HG03139 (cell line): ENCODE results near the gene GARS1.
"Not testable (repeated sequence)": the region's sequence is repeated elsewhere in the genome, so short reads cannot be mapped to it uniquely, and the experiment has no call there.

Experiments used
- ATAC-seq: cut with Tn5 transposase; IDR thresholded peaks from one replicate; pipeline ENCODE4 v1.9.1; 2021; ENCODE audit not compliant: unreplicated experiment

GARS1 gene

GRCh38 chr7:30618080-30618676 lies 23.5 kb downstream of the GARS1 start:
- ATAC-seq, result no peak

DNA sequence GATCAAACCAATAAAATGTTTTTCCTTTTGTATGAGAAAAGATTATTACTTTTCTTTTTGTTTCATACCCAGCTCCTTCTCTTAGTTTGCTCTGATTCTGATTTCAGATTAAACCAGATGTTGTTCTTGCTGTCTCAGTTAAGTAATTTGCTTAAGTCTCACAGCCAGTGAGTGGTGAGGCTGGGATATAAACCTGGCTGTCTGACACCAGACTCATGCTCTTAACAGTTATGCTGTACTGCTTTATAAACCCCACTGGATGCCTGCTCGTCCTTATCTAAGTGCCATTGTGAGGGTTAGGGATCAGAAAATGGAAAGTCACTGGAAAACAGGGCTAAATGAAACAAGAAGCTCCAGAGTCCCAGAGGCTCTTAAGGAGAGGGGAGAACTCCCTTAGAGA lies 24.3 kb downstream of the GARS1 start:
- no peak for ATAC-seq

DNA sequence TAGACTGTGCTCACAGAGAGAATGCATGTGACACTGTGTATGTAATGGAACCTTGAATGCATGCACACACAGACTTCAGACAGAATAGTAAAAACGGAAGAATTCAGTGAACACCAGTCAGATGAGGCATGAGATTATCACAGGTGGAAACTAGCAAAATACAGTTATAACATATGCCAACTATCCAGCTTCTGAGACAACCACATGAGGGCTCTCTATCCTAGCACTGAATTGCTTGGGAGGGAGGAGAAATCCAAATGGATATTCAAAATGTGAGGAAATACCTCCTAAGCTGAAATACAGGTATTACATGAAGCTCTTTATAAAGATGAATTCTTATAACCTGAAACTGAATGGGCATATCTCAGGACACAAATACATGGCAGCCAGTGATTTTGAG lies 30.6 kb downstream of the GARS1 start:
- no peak for ATAC-seq

GRCh38 chr7:30627026-30627425 lies 32.3 kb downstream of the GARS1 start:
- no peak for ATAC-seq

DNA sequence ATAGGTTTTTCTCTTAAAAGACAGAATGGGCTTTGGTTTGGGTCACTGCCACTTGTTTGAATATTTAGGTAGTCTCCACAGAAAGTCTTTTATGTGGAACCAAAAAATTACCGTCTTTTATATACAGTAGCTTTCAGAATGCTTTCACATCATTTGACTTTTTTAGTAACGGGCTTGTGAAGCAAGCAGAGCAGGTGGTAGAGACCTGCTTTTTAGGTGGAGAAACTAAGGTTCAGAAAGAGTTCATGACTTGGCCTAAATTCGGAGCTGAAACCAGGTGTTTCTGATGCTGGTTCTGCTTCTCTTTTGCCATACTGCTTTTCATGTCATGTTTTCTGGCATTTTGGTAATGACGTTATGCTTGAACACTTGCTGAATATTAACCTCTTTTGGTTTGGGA lies 36.3 kb downstream of the GARS1 start:
- ATAC-seq, result no peak

DNA sequence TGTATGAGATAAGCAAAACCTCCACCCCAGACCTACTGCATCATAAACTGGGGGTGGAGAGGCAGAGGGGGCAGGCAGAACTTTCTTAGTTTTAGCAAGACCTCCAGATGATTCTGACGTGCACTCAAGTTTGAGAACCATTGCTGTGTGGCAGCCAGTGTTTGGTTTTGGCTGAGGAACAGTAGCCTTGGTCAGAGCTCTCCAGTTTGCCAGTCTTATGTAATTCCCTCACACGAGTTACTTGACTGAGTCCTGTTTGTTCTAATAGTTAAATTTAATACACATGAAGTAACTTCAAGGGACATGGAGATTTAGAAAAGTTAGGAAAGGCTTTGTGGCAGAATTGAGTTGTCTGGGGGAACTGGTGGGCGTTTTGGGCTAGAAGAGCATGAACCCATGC lies 38.5 kb downstream of the GARS1 start:
- no peak for ATAC-seq

DNA sequence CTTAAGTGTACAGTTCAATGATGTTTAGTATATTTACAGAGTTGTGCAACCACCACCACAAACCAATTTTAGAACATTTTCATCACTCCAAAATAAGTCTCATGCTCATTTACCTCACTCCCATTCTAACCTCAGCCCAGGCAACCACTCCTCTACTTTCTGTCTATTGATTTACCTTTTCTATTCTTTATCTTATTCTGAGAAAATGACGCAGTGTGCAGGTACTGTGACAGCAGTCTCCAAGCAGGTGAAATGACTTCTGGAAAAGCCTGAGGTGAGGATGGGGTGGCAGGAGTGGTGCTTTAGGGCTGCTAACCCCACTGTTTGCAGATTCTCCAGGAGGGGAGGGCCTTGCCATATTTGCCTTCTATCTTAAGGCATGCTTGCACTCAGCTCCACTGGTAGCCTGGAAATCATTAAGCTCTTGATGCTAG lies 39.5 kb downstream of the GARS1 start:
- no peak for ATAC-seq

DNA sequence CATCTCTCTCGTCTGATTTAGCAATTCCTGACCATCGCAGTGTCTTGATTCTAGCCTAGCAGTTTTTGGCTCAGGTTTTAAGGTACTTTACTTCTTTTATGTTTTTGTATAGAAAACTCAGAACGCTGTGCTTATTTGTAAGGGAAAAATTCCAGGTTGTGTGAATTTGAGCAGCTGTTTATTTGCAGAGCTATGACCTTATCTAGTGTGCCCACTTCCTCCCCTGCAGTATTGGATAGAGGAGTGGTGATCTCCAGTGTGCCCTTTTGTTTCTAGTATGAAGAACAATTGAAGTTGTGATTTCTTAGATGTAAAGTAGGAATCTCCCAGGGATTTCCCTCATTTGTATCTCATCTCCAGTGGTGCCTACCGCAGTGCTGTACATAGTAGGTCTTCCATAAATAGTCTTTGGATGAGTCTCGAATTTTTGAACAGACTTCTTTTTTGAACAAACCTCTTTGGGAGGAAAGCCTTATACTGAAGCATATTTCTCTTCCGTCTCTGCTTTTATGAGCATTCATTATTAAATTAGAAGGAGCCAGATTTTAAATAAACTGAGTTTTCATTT lies 40.0 kb downstream of the GARS1 start:
- ATAC-seq, result no peak

DNA sequence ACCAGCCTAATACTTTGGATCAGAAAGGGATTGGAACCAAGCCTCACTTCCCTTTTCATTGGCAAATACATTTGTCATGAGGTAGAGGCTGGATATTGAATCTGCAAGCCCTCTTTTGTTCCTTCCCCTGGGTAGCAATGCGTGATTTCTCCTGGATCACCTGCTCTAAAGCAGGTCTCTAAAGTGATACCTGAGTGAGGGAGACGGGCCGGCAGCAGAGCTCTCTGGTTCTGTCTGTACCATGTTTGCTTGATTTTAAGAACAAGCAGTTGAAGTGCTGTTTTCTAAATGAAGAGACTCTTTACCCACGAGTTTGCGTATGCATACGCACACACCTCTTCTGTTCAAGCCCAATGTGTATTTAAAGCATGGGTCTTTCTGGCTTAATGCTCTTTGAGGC lies 41.1 kb downstream of the GARS1 start:
- ATAC-seq, result no peak

GRCh38 chr7:30642322-30642721 lies 47.6 kb downstream of the GARS1 start:
- not testable (repeated sequence) for ATAC-seq

DNA sequence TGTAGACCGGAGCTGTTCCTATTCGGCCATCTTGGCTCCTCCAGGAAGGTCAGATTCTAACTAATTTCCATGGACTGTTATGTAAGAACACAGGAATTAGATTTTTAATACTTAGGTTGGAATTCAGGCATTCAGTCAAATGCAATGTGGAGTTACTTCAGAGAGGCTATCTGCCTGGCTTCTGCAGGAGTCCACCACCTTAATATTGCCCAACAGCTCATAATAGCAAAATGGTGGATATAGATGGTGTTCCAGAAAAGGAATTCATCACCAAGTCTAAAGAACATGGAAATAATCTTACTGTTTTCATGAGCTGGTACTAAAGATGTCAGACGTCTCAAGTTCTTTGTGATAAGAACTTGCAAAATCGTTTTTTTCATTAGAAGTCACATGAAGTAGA lies 48.1 kb downstream of the GARS1 start:
- no peak for ATAC-seq

DNA sequence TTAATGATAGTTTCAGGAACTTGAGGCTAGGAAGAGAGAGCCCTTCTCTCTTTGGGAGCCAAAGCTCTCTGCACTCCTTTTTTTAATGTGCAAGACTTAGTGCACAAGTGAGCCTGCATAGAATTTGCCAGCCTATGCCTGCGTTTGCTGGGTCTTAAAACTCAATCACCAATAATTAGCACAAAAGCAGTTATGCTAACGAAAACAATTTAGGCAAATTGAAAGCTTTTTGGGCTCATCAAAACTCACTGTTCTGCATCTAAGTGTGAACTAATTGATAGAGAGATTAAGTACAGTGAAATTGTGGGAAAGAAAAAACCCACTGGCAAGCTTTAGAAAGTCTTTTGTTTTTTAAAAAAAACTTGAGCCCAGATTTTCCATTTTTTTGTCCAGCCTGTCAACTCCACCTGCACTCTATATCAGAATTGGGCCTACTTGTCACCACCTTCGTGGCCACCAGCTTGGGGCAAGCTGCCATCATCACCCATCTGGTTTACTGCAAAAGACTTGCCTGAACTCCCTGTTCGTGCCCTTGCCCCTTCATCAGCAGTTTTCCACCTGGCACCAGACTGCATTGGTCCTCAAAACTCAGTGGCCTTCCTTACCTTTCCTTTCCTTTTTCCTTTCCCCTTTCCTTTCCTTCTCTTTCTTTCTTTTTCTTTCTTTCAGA lies 49.7 kb downstream of the GARS1 start:
- ATAC-seq, result no peak

GRCh38 chr7:30645661-30646060 lies 51.0 kb downstream of the GARS1 start:
- ATAC-seq, result no peak

DNA sequence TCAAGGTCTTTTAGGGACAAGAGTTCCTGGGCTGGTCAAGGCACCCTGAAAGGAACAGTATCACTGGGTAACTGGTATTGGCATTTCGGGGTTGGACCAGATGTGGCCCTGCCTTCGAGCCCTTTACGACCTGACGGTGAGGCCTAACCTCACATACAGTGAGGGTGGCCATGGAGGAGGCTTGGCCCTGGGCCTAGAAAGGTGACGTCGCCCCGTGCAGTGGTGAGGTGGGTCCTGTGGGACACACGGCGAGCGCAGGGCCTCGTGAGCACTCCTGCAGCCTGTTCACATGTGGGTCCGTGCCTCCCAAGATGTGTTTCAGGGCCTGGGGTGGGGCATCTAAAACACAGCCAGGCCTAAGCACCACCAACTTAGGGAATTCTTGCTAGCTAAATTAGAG lies 51.5 kb downstream of the GARS1 start:
- ATAC-seq, result no peak

DNA sequence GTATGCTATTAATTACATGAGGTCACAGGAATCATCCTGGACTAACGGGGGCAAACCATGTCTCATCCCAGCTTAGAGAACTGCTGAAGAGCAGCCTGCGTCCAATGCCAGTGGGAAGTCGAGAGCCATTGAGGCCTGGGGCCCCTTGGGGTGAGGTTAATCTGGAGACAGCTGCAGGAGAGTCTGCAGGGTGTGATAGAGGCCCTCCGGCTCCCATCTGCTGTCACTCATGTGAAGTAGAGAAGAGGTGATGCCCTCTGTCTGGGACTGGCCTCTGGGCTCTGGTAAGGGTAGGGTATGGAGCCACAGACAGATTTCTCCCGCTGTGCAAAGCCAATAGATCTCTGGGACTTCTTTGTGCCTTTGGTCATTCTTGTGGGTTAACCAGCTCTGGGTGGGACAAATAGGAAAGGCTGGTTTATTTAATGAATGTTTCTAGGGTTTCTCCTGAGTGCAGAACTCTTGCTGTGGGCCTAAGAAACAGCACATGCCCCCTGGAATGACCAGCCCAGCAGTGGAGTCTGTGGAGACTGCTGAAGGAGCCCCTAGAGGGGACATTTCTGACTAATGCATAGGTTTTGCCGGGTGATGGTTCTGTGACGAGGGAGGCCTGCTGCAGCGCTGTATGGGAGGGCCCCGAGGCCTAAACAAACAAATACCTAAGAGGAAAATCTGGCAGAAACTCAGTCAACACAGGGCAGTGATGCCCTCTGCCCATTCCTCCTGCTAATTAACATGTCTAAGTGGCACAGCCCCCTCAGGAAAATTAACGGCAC lies 53.1 kb downstream of the GARS1 start:
- ATAC-seq, result no peak

DNA sequence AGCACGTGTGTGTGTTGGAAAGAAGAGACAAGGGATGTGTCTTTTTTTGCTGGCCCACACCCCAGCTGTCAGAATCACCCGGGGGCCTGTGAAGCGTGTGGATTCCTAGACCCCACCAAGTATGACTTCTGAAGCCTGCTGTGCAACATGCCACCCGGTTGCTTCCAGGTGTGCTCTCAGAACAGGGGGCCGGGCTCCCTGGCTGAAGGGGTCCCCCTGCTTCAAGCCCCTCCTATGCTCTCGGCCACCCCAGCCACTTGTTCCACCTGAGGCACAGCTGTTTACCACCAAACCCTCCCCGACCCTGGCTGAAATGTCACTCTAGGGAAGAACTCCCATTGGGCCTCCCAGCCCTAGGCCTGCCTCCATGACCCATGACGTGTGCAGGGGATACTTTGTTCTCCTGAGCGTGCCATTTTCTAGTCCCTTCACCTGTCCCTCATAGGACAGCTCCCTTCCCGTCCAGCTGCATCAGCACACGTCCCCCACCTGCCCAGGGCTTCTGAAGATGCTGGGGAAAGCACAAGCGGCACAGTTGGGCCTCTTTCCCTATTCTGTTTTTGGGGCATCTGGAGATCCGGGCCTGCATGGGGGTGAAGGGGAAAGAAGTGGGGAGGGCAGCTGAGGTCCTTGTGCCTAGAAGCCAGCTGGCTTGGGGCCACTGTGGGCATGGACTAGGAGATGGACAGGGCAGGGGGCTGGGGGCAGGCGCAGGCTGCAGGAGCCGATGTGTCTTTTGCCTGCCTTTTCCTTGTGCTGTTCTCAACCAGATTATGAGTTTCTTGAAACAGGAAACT lies 54.3 kb downstream of the GARS1 start:
- no peak for ATAC-seq

DNA sequence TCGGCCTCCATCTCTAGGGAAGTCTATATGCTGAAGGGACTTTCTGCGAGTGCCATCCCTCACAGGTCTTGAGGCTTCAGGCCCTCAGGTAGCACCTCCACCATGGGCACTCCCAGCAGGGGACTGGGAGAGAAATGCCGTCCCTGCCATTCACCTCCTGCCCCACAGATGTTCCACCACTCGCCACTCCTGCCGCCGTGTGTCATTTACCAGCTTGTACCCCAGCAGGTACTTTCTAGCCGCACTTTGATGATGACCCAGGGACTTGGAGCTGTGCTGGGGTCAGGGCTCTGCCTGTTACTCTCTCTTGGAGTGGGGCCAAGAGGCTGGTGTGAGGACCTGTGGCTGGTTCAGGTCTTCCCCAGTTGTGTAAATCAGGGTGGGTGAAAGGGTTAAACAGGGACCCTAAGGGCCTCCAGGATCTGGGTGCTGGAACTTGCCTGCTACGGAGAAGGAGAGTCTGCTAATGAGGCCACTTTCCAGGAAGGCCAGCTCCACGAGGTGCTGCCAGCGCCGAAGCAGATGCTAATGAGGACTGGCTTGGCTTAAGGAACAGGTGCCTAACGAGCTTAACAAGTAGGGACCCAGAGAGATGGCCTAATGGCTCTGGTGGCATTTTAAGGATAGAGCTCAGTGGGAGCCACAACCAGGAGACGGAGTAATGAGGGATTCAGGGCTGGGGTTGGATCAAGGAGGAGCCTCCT lies 55.2 kb downstream of the GARS1 start:
- no peak for ATAC-seq

DNA sequence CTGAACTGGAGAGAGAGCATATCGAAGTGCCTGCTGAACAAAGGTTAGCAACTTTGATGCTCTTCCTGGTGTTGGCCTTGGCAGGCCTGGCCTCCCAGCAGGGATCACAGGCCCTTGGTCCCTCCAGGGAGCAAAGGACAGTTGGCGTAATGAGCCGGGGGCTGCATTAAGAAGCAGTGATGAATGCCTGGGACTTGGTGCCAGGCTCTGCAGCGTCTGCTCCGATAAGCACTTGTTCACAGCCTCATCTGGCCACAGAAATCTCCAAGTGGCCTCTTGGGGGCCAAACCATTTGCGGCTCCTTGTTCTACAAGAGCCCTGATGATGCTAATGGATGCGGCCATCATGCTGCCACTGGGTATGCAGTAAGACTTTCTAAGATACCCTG lies 55.7 kb downstream of the GARS1 start:
- ATAC-seq, result no peak

DNA sequence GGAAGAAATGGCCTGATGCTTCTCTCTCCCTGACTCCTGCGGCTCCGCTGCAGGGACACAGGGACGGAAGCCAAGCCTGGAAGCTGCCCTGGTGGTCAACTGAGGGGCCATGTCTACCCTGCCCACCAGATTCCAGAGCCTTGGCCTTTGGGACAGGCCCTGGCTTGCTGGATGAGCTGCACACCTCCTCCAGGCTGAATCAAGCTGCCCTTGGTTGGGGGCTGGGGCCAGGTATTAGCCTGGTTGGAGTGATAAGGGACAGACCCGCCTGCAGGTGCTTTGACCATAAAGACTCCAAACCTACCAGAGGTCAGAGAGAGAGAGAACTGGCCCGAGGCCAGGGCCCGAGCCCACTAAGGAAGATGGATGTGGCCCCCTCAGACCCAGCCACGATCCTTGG lies 57.5 kb downstream of the GARS1 start:
- no peak for ATAC-seq
